Lung (tissue), 12 donors: ENCODE measurements around the gene TMEM203. TPM values are rescaled to one million over a fixed set of nuclear protein-coding genes. Genes with fewer than 3 reads are reported as not detected.

Experiments
- ATAC-seq: fragments of 200-7000 bp; cut with Tn5 transposase; one replicate; pipeline ENCODE4 v1.9.1; 2020; ENCODE audit warnings: moderate number of reproducible peaks; ENCODE audit not compliant: insufficient read depth, low FRiP score
- DNase-seq, 3 donors: peaks; one replicate each; pipeline ENCODE4 v3.0.0-alpha.2; 2013 to 2017
- H3K27ac ChIP-seq, 2 donors: one replicate each; pipeline ENCODE4 v1.5.1; 2013; ENCODE audit warnings: mild to moderate bottlenecking in 2 of 2, moderate library complexity in 2 of 2, control low read depth in 1 of 2, inconsistent platforms in 1 of 2, low read depth in 1 of 2, low read length in 1 of 2
- H3K27me3 ChIP-seq, 3 donors: one replicate each; pipeline ENCODE4 v1.5.1; 2013; ENCODE audit warnings: low read length in 2 of 3; ENCODE audit not compliant: control insufficient read depth in 3 of 3, insufficient read depth in 3 of 3
- H3K36me3 ChIP-seq, 4 donors: one replicate each; pipeline ENCODE4 v1.5.1; 2013; ENCODE audit warnings: low read length in 4 of 4, mild to moderate bottlenecking in 1 of 4, moderate library complexity in 1 of 4; ENCODE audit not compliant: control insufficient read depth in 4 of 4, insufficient read depth in 4 of 4
- H3K4me1 ChIP-seq, 5 donors: one replicate each; pipeline ENCODE4 v1.5.1; 2013; ENCODE audit warnings: low read length in 5 of 5, mild to moderate bottlenecking in 2 of 5, moderate library complexity in 1 of 5; ENCODE audit not compliant: control insufficient read depth in 5 of 5, insufficient read depth in 5 of 5
- H3K4me3 ChIP-seq: one replicate; pipeline ENCODE4 v1.5.1; 2013; ENCODE audit warnings: mild to moderate bottlenecking, control low read depth, moderate library complexity
- H3K9ac ChIP-seq, 2 donors: one replicate each; pipeline ENCODE4 v1.5.1; 2013; ENCODE audit warnings: low read length in 2 of 2, control low read depth in 1 of 2; ENCODE audit not compliant: insufficient read depth in 1 of 2
- H3K9me3 ChIP-seq, 4 donors: one replicate each; pipeline ENCODE4 v1.5.1; 2013; ENCODE audit warnings: low read length in 3 of 4, mild to moderate bottlenecking in 1 of 4, moderate library complexity in 1 of 4; ENCODE audit not compliant: control insufficient read depth in 4 of 4, insufficient read depth in 3 of 4
- CTCF ChIP-seq: IDR thresholded peaks from 2 replicates; pipeline ENCODE4 v1.5.1; 2012; ENCODE audit warnings: mild to moderate bottlenecking; ENCODE audit errors: control extremely low read depth, extremely low read depth
- WGBS, 2 donors: extraction: QIAGEN DNeasy Blood & Tissue Kit; methylation state at CpG; one replicate each; pipeline ENCODE4 v1.1.7; 2013; 5-methylcytosine and 5-hydroxymethylcytosine counted together
- polyA plus RNA-seq, 2 donors: library from polyadenylated mRNA; stranded (reverse); fragments of 200-250 nt; gene quantifications; one replicate each; pipeline ENCODE4 v1.2.1, GENCODE V29; 2013
- total RNA-seq, 2 donors: library from RNA; depleted of rRNA in 1 of 2; stranded (reverse); fragments of >200 nt in 1 of 2; gene quantifications; one replicate each; pipeline ENCODE4 v1.2.1, GENCODE V29; 2014 to 2021
- donor health status: control.
- donor health status: control.
- donor health status: Bipolar disorder and iron deficiency.
- donor health status: healthy.
- donor health status: DM: yes; HTN: yes; CAD: no.

Gene TMEM203
- total and polyA plus RNA-seq, 4 donors = 26.0 to 39.3 (median 33.8) TPM

- no peaks in the 10 kb centered on the region for H3K27me3 ChIP-seq
- peaks cover 11 to 32% (median 20%) of the 10 kb centered on the region in 5 donors for H3K4me1 ChIP-seq
- H3K4me3 ChIP-seq = no peak overlapping the region
- no peak overlapping the region for H3K9ac ChIP-seq
- no peak overlapping the region for H3K27ac ChIP-seq
- ATAC-seq (no peak), DNase-seq (no peak)
- no peak for TF ChIP-seq CTCF
- H3K36me3 ChIP-seq = peaks cover 8 to 66% (median 32%) of the 10 kb centered on the region in 4 donors
- 94 to 95% methylated on average over 48 of the region's 48 CpGs for WGBS, 2 donors
- H3K9me3 ChIP-seq = peaks cover 0 to 2% (median 0%) of the 10 kb centered on the region in 4 donors
Observed at GRCh38 chr9:137184881-137185660, 20.4 kb downstream of the TMEM203 start.

GRCh38 chr9:137183980-137184595, 21.4 kb downstream of the TMEM203 start:
- WGBS, 2 donors = 96 to 98% methylated on average over 27 of the region's 27 CpGs
- Histone ChIP-seq H3K27me3 (no peaks in the 10 kb centered on the region), H3K4me3 (no peak overlapping the region), H3K36me3 (peaks cover 8 to 72% (median 32%) of the 10 kb centered on the region in 4 donors), H3K4me1 (peaks cover 3 to 23% (median 11%) of the 10 kb centered on the region in 5 donors), H3K9ac (no peak overlapping the region), H3K9me3 (peaks cover 0 to 2% (median 0%) of the 10 kb centered on the region in 4 donors), H3K27ac (no peak overlapping the region)
- no peak for TF ChIP-seq CTCF
- no peak for ATAC-seq
- no peak for DNase-seq

- 94 to 96% methylated on average over 17 of the region's 17 CpGs for WGBS, 2 donors
- Histone ChIP-seq H3K9ac (no peak overlapping the region), H3K27ac (no peak overlapping the region), H3K4me1 (peaks cover 3 to 23% (median 11%) of the 10 kb centered on the region in 5 donors), H3K27me3 (no peaks in the 10 kb centered on the region), H3K4me3 (no peak overlapping the region), H3K36me3 (peaks cover 8 to 84% (median 32%) of the 10 kb centered on the region in 4 donors), H3K9me3 (peaks cover 0 to 2% (median 0%) of the 10 kb centered on the region in 4 donors)
- TF ChIP-seq CTCF = no peak
- no peak for ATAC-seq
- DNase-seq = no peak
Observed at GRCh38 chr9:137182836-137183235, 22.6 kb downstream of the TMEM203 start.
